ENCODE results near the gene SH3RF1.
"Not testable (repeated sequence)": the region's sequence is repeated elsewhere in the genome, so short reads cannot be mapped to it uniquely, and the experiment has no call there.

The SH3RF1 gene

GRCh38 chr4:169209388-169209883 lies 61.3 kb downstream of the SH3RF1 start:
- H3K36me3 ChIP-seq (ENCODE audit: control insufficient read depth, insufficient read depth, low read length): no peaks in the 10 kb centered on the region
- H3K9me3 ChIP-seq (ENCODE audit: control insufficient read depth, insufficient read depth, low read length): no peaks in the 10 kb centered on the region
- H3K27ac ChIP-seq (ENCODE audit: low read length): no peak overlapping the region
- no peaks in the 10 kb centered on the region for H3K4me1 ChIP-seq (ENCODE audit: control insufficient read depth, insufficient read depth, low read length)
- no CpG with 5 or more reads among the region's 5 CpGs for WGBS (ENCODE audit: insufficient coverage, insufficient read length)
- H3K27me3 ChIP-seq (ENCODE audit: control insufficient read depth, insufficient read depth, low read length): no peaks in the 10 kb centered on the region
- no peak for DNase-seq (ENCODE audit: low read depth, low spot score)
- no peak overlapping the region for H3K4me3 ChIP-seq (ENCODE audit: low read length)

- WGBS (ENCODE audit: insufficient coverage, insufficient read length): no CpG with 5 or more reads among the region's 1 CpG
- Histone ChIP-seq H3K27ac (ENCODE audit: low read length) (no peak overlapping the region), H3K9me3 (ENCODE audit: control insufficient read depth, insufficient read depth, low read length) (no peaks in the 10 kb centered on the region), H3K4me1 (ENCODE audit: control insufficient read depth, insufficient read depth, low read length) (no peaks in the 10 kb centered on the region), H3K36me3 (ENCODE audit: control insufficient read depth, insufficient read depth, low read length) (no peaks in the 10 kb centered on the region), H3K27me3 (ENCODE audit: control insufficient read depth, insufficient read depth, low read length) (no peaks in the 10 kb centered on the region), H3K4me3 (ENCODE audit: low read length) (no peak overlapping the region)
- no peak for DNase-seq (ENCODE audit: low read depth, low spot score)
These were observed 62.2 kb downstream of the SH3RF1 start for GRCh38 chr4:169208516-169208915.

- Histone ChIP-seq H3K9me3 (ENCODE audit: control insufficient read depth, insufficient read depth, low read length) (no peaks in the 10 kb centered on the region), H3K4me3 (ENCODE audit: low read length) (no peak overlapping the region), H3K4me1 (ENCODE audit: control insufficient read depth, insufficient read depth, low read length) (no peaks in the 10 kb centered on the region), H3K27ac (ENCODE audit: low read length) (no peak overlapping the region), H3K27me3 (ENCODE audit: control insufficient read depth, insufficient read depth, low read length) (no peaks in the 10 kb centered on the region), H3K36me3 (ENCODE audit: control insufficient read depth, insufficient read depth, low read length) (no peaks in the 10 kb centered on the region)
- no peak for DNase-seq (ENCODE audit: low read depth, low spot score)
- no CpG with 5 or more reads among the region's 3 CpGs for WGBS (ENCODE audit: insufficient coverage, insufficient read length)
These were observed 62.7 kb downstream of the SH3RF1 start for GRCh38 chr4:169208090-169208455.

GRCh38 chr4:169207436-169208089 lies 63.2 kb downstream of the SH3RF1 start:
- DNase-seq (ENCODE audit: low read depth, low spot score): no peak
- Histone ChIP-seq H3K27me3 (ENCODE audit: control insufficient read depth, insufficient read depth, low read length) (no peaks in the 10 kb centered on the region), H3K9me3 (ENCODE audit: control insufficient read depth, insufficient read depth, low read length) (no peaks in the 10 kb centered on the region), H3K4me1 (ENCODE audit: control insufficient read depth, insufficient read depth, low read length) (no peaks in the 10 kb centered on the region), H3K4me3 (ENCODE audit: low read length) (no peak overlapping the region), H3K36me3 (ENCODE audit: control insufficient read depth, insufficient read depth, low read length) (no peaks in the 10 kb centered on the region), H3K27ac (ENCODE audit: low read length) (no peak overlapping the region)
- WGBS (ENCODE audit: insufficient coverage, insufficient read length): no CpG with 5 or more reads among the region's 2 CpGs

- no peaks in the 10 kb centered on the region for H3K4me1 ChIP-seq (ENCODE audit: control insufficient read depth, insufficient read depth, low read length)
- no peaks in the 10 kb centered on the region for H3K36me3 ChIP-seq (ENCODE audit: control insufficient read depth, insufficient read depth, low read length)
- no peaks in the 10 kb centered on the region for H3K27me3 ChIP-seq (ENCODE audit: control insufficient read depth, insufficient read depth, low read length)
- no peaks in the 10 kb centered on the region for H3K9me3 ChIP-seq (ENCODE audit: control insufficient read depth, insufficient read depth, low read length)
- no peak for DNase-seq (ENCODE audit: low read depth, low spot score)
- H3K4me3 ChIP-seq (ENCODE audit: low read length): no peak overlapping the region
- H3K27ac ChIP-seq (ENCODE audit: low read length): no peak overlapping the region
These were observed 65.0 kb downstream of the SH3RF1 start for GRCh38 chr4:169205744-169206080.

GRCh38 chr4:169205075-169205743 lies 65.5 kb downstream of the SH3RF1 start:
- no peaks in the 10 kb centered on the region for H3K9me3 ChIP-seq (ENCODE audit: control insufficient read depth, insufficient read depth, low read length)
- H3K4me1 ChIP-seq (ENCODE audit: control insufficient read depth, insufficient read depth, low read length): no peaks in the 10 kb centered on the region
- no peaks in the 10 kb centered on the region for H3K27me3 ChIP-seq (ENCODE audit: control insufficient read depth, insufficient read depth, low read length)
- H3K27ac ChIP-seq (ENCODE audit: low read length): no peak overlapping the region
- no peaks in the 10 kb centered on the region for H3K36me3 ChIP-seq (ENCODE audit: control insufficient read depth, insufficient read depth, low read length)
- no peak overlapping the region for H3K4me3 ChIP-seq (ENCODE audit: low read length)
- WGBS (ENCODE audit: insufficient coverage, insufficient read length): no CpG with 5 or more reads among the region's 3 CpGs
- no peak for DNase-seq (ENCODE audit: low read depth, low spot score)

GRCh38 chr4:169203891-169204290 lies 66.9 kb downstream of the SH3RF1 start:
- Histone ChIP-seq H3K27me3 (ENCODE audit: control insufficient read depth, insufficient read depth, low read length) (no peaks in the 10 kb centered on the region), H3K4me3 (ENCODE audit: low read length) (no peak overlapping the region), H3K27ac (ENCODE audit: low read length) (no peak overlapping the region), H3K36me3 (ENCODE audit: control insufficient read depth, insufficient read depth, low read length) (no peaks in the 10 kb centered on the region), H3K4me1 (ENCODE audit: control insufficient read depth, insufficient read depth, low read length) (no peaks in the 10 kb centered on the region), H3K9me3 (ENCODE audit: control insufficient read depth, insufficient read depth, low read length) (no peaks in the 10 kb centered on the region)
- 100% methylated on average over 2 of the region's 6 CpGs for WGBS (ENCODE audit: insufficient coverage, insufficient read length)
- no peak for DNase-seq (ENCODE audit: low read depth, low spot score)

GRCh38 chr4:169203278-169203677 lies 67.5 kb downstream of the SH3RF1 start:
- not testable (repeated sequence) for H3K36me3 ChIP-seq (ENCODE audit: control insufficient read depth, insufficient read depth, low read length); H3K4me1 ChIP-seq (ENCODE audit: control insufficient read depth, insufficient read depth, low read length); H3K27me3 ChIP-seq (ENCODE audit: control insufficient read depth, insufficient read depth, low read length); DNase-seq (ENCODE audit: low read depth, low spot score); H3K9me3 ChIP-seq (ENCODE audit: control insufficient read depth, insufficient read depth, low read length); H3K27ac ChIP-seq (ENCODE audit: low read length); H3K4me3 ChIP-seq (ENCODE audit: low read length)
- WGBS (ENCODE audit: insufficient coverage, insufficient read length): no CpG with 5 or more reads among the region's 4 CpGs

- Histone ChIP-seq H3K4me3 (ENCODE audit: low read length) (no peak overlapping the region), H3K9me3 (ENCODE audit: control insufficient read depth, insufficient read depth, low read length) (no peaks in the 10 kb centered on the region), H3K27ac (ENCODE audit: low read length) (no peak overlapping the region), H3K27me3 (ENCODE audit: control insufficient read depth, insufficient read depth, low read length) (no peaks in the 10 kb centered on the region), H3K36me3 (ENCODE audit: control insufficient read depth, insufficient read depth, low read length) (no peaks in the 10 kb centered on the region), H3K4me1 (ENCODE audit: control insufficient read depth, insufficient read depth, low read length) (no peaks in the 10 kb centered on the region)
- DNase-seq (ENCODE audit: low read depth, low spot score): no peak
- no CpG with 5 or more reads among the region's 1 CpG for WGBS (ENCODE audit: insufficient coverage, insufficient read length)
These were observed 67.9 kb downstream of the SH3RF1 start for GRCh38 chr4:169202878-169203277.

- Histone ChIP-seq H3K27me3 (ENCODE audit: control insufficient read depth, insufficient read depth, low read length) (no peaks in the 10 kb centered on the region), H3K9me3 (ENCODE audit: control insufficient read depth, insufficient read depth, low read length) (no peaks in the 10 kb centered on the region), H3K27ac (ENCODE audit: low read length) (no peak overlapping the region), H3K4me1 (ENCODE audit: control insufficient read depth, insufficient read depth, low read length) (no peaks in the 10 kb centered on the region), H3K36me3 (ENCODE audit: control insufficient read depth, insufficient read depth, low read length) (no peaks in the 10 kb centered on the region), H3K4me3 (ENCODE audit: low read length) (no peak overlapping the region)
- no CpG with 5 or more reads among the region's 3 CpGs for WGBS (ENCODE audit: insufficient coverage, insufficient read length)
- DNase-seq (ENCODE audit: low read depth, low spot score): no peak
These were observed 68.5 kb downstream of the SH3RF1 start for GRCh38 chr4:169202145-169202699.
